Measurements from ENCODE around the gene UBE2L3. TPM values are rescaled to one million over a fixed set of nuclear protein-coding genes. Genes with fewer than 3 reads are reported as not detected.

UBE2L3 gene
- total RNA-seq, 2 donors from 2014 or later = 74.6 to 79.4 TPM

DNA sequence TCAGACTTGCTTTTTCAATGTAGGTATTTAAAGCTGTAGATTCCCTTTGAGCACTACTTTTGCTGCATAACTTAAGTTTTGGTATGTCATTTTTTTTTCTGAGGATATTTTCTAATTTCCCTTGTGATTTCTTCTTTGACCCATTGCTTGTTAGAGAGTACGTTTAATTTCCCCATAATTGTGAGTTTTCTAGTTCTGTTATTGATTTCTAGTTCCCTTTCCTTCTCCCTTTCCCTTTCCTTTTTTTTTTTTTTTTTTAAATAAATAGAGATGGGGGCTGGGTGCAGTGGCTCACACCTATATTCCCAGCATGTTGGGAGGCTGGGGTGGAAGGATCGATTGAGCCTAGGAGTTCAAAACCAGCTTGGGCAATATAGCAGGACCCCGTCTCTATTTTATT is 30.8 kb downstream of the UBE2L3 start:
- Histone ChIP-seq H3K4me3 (ENCODE audit: low read length) (no peak overlapping the region), H3K9ac (ENCODE audit: extremely low read depth, low read length, poor library complexity, severe bottlenecking) (no peak overlapping the region), H3K27me3 (ENCODE audit: control insufficient read depth, insufficient read depth, low read length, poor library complexity, severe bottlenecking) (no peaks in the 10 kb centered on the region), H3K9me3 (ENCODE audit: control insufficient read depth, low read length) (no peaks in the 10 kb centered on the region), H3K4me1 (ENCODE audit: control insufficient read depth, insufficient read depth, low read length) (no peaks in the 10 kb centered on the region), H3K27ac (ENCODE audit: low read depth, low read length) (no peak overlapping the region), H3K36me3 (ENCODE audit: control insufficient read depth, insufficient read depth, low read length) (peaks cover 58% of the 10 kb centered on the region)
- TF ChIP-seq, protein P1, sequence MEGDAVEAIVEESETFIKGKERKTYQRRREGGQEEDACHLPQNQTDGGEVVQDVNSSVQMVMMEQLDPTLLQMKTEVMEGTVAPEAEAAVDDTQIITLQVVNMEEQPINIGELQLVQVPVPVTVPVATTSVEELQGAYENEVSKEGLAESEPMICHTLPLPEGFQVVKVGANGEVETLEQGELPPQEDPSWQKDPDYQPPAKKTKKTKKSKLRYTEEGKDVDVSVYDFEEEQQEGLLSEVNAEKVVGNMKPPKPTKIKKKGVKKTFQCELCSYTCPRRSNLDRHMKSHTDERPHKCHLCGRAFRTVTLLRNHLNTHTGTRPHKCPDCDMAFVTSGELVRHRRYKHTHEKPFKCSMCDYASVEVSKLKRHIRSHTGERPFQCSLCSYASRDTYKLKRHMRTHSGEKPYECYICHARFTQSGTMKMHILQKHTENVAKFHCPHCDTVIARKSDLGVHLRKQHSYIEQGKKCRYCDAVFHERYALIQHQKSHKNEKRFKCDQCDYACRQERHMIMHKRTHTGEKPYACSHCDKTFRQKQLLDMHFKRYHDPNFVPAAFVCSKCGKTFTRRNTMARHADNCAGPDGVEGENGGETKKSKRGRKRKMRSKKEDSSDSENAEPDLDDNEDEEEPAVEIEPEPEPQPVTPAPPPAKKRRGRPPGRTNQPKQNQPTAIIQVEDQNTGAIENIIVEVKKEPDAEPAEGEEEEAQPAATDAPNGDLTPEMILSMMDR (conservative IDR thresholded peaks at IDR 0.05) = no peak
- no peaks in the 10 kb centered on the region for H3K27me3 Mint-ChIP-seq (ENCODE audit: insufficient read depth)
- H3K36me3 Mint-ChIP-seq (ENCODE audit: low read depth) = peaks cover 52% of the 10 kb centered on the region
- H3K4me1 Mint-ChIP-seq = peaks cover 4% of the 10 kb centered on the region
- DNase-seq = no peak
- WGBS, 2 experiments (ENCODE audit: insufficient coverage in 1 of 2, insufficient read length in 1 of 2) = 100% methylated on average over 1 of the region's 3 CpGs; no CpG with 5 or more reads in 1 of the 2 experiments
- H3K27ac Mint-ChIP-seq = no peak overlapping the region
- no peaks in the 10 kb centered on the region for H3K9me3 Mint-ChIP-seq
- no peak overlapping the region for H3K4me3 Mint-ChIP-seq

DNA sequence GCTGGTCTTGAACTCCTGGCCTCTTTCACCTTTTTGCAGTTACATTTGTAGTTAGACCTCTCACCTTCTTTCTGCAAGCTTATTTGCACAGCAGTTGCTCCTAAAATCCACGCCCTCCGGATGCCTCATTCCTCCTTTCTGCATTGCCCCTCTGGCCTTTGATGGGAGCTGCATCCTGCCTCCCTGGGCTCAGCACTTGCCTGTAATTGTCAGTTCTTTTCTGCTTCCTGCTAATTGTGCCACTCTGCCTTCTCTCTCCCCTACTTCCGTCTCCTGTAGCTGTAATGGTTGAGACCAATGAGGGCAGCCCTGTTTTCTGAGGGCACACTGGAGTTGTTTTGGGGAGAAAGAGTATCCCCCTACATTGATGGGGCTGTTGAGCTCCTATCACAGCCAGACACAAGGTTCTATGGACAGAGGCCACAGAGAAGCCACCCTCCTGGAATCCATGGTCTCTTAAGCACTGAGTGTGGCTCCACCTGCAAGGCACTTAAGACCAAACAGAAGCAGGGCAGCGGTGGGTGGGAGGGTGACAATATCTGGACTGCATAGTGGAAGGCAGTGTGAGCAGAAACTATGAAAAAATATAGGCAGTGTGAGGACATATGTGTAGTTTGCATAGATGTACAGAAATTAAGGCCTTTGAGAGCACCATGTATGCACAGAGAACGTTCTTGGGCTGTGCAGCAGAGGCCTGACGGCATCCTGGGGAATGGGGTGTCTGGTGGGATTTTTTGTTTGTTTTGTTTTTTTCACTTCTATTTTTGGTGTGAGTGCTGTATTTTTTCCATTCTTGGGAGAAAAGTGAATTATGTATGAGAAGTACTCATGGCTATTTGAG is 31.8 kb downstream of the UBE2L3 start:
- DNase-seq = peak; percentile 63
- TF ChIP-seq, protein P1 (conservative IDR thresholded peaks at IDR 0.05) = no peak
- Histone ChIP-seq H3K27ac (ENCODE audit: low read depth, low read length) (no peak overlapping the region), H3K4me1 (ENCODE audit: control insufficient read depth, insufficient read depth, low read length) (no peaks in the 10 kb centered on the region), H3K9ac (ENCODE audit: extremely low read depth, low read length, poor library complexity, severe bottlenecking) (no peak overlapping the region), H3K9me3 (ENCODE audit: control insufficient read depth, low read length) (no peaks in the 10 kb centered on the region), H3K4me3 (ENCODE audit: low read length) (no peak overlapping the region), H3K36me3 (ENCODE audit: control insufficient read depth, insufficient read depth, low read length) (peaks cover 49% of the 10 kb centered on the region), H3K27me3 (ENCODE audit: control insufficient read depth, insufficient read depth, low read length, poor library complexity, severe bottlenecking) (no peaks in the 10 kb centered on the region)
- Mint-ChIP-seq H3K27ac (peak overlapping the region; percentile 31), H3K9me3 (no peaks in the 10 kb centered on the region), H3K27me3 (ENCODE audit: insufficient read depth) (no peaks in the 10 kb centered on the region), H3K4me3 (no peak overlapping the region), H3K36me3 (ENCODE audit: low read depth) (peaks cover 45% of the 10 kb centered on the region), H3K4me1 (peaks cover 4% of the 10 kb centered on the region)
- WGBS, 2 experiments (ENCODE audit: insufficient coverage in 1 of 2, insufficient read length in 1 of 2) = 86 to 94% methylated on average over 4 to 6 of the region's 6 CpGs

DNA sequence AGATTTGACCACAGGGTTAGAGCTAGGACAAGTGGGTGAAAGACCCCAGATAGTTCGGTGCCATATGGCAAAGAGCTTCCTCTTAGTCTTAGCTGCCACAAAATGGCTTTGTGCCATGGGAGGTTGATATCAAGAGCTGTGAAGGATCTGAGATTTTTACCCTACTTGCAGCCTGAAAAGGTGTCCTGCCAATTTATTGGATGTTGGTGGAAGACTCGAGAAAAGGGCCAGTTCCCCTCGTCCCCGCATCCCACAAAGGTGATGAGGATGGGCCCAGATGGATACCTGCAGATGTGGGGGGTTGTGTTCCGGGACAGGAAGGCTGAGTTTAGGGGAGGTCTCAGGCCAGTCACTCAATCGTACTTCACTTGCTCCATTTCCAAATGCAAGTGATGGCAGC is 35.1 kb downstream of the UBE2L3 start:
- Mint-ChIP-seq H3K27me3 (ENCODE audit: insufficient read depth) (no peaks in the 10 kb centered on the region), H3K9me3 (no peaks in the 10 kb centered on the region), H3K4me1 (peaks cover 7% of the 10 kb centered on the region), H3K27ac (no peak overlapping the region), H3K36me3 (ENCODE audit: low read depth) (peaks cover 27% of the 10 kb centered on the region), H3K4me3 (no peak overlapping the region)
- TF ChIP-seq, protein P1 (conservative IDR thresholded peaks at IDR 0.05) = no peak
- Histone ChIP-seq H3K36me3 (ENCODE audit: control insufficient read depth, insufficient read depth, low read length) (peaks cover 34% of the 10 kb centered on the region), H3K4me3 (ENCODE audit: low read length) (no peak overlapping the region), H3K9me3 (ENCODE audit: control insufficient read depth, low read length) (no peaks in the 10 kb centered on the region), H3K9ac (ENCODE audit: extremely low read depth, low read length, poor library complexity, severe bottlenecking) (no peak overlapping the region), H3K27me3 (ENCODE audit: control insufficient read depth, insufficient read depth, low read length, poor library complexity, severe bottlenecking) (no peaks in the 10 kb centered on the region), H3K27ac (ENCODE audit: low read depth, low read length) (no peak overlapping the region), H3K4me1 (ENCODE audit: control insufficient read depth, insufficient read depth, low read length) (no peaks in the 10 kb centered on the region)
- no peak for DNase-seq
- WGBS, 2 experiments (ENCODE audit: insufficient coverage in 1 of 2, insufficient read length in 1 of 2) = 95 to 97% methylated on average over 5 to 6 of the region's 6 CpGs

Data from endodermal cell (in vitro differentiated cells).